A204.1 (cell line): ENCODE results near the gene OR52K1.
"Not testable (repeated sequence)": the region's sequence is repeated elsewhere in the genome, so short reads cannot be mapped to it uniquely, and the experiment has no call there.

Experiments
- FAIRE-seq: peaks from 2 replicates; lab custom pipeline; 2012; peaks lifted over from hg19 to GRCh38; lab: Jason Lieb, UNC

The OR52K1 gene

DNA sequence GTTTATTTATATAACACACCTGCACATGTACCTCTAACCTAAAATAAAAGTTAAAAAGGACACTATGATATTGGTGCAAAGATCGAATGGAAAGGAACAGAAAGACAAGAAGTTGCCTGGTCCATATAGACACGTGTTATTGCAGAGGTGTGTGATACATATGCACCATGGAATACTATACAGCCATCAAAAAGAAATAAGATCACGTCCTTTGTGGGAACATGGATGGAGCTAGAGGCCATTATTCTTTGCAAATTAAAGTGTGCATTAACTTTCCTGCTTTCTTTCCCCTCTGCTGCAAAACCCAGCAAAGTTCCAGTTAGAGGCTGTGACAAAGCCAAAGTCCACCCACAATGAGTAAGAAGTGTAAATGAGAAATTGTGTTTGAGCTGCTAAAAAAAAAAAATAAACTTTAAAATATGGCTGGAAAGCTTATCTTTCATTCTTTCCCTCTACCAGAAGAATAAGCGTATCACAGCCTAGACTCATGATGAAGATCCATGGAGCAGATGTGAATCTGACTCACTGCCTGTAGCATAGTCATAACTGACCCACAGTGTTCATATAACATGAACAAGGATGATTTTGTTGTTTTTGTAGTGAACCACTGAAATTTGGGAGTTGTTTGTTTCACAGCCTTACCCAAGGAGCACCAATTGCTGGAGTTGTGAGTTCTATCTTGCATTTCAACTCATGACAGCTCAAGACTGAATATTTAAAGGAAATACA lies 9.6 kb downstream of the OR52K1 start:
- FAIRE-seq, result no peak

DNA sequence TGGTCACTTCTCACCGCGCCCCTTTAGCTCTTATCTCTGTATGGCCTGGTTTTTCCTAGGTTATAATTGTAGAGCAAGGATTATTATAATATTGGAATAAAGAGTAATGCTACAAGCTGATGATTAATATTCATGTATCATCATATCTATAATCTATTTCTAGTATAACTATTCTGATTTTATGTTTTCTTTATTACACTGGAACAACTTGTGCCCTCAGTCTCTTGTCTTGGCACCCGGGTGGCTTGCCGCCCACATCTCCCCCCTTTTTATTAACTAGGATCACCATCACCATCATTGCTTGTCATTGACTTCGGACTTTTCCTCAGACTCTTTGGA lies 11.0 kb downstream of the OR52K1 start:
- FAIRE-seq, result no peak

DNA sequence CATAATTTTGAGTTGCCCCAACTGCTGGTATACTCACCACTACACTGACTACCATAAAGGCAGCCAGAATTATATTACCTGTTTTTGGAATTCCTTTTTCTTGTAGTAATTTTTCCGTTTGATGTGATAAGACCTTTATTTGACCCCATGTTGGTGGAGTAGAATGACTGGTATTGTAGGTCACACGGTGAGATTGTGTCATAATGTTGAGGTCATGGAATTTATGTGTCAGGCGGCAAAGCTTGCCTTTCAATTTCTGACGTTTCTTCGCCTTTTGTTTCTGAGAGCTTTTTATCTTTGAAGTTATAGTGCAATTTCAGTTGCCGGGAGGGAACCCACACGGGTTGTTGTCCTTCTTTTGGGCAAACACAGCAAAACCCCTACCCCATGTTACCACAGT lies 13.0 kb downstream of the OR52K1 start:
- no peak for FAIRE-seq

- FAIRE-seq, result no peak
These were observed 13.5 kb downstream of the OR52K1 start for GRCh38 chr11:4495986-4496385.

- no peak for FAIRE-seq
These were observed 14.3 kb downstream of the OR52K1 start for GRCh38 chr11:4496557-4497248.

GRCh38 chr11:4508886-4509285 lies 26.4 kb downstream of the OR52K1 start:
- FAIRE-seq, result no peak

DNA sequence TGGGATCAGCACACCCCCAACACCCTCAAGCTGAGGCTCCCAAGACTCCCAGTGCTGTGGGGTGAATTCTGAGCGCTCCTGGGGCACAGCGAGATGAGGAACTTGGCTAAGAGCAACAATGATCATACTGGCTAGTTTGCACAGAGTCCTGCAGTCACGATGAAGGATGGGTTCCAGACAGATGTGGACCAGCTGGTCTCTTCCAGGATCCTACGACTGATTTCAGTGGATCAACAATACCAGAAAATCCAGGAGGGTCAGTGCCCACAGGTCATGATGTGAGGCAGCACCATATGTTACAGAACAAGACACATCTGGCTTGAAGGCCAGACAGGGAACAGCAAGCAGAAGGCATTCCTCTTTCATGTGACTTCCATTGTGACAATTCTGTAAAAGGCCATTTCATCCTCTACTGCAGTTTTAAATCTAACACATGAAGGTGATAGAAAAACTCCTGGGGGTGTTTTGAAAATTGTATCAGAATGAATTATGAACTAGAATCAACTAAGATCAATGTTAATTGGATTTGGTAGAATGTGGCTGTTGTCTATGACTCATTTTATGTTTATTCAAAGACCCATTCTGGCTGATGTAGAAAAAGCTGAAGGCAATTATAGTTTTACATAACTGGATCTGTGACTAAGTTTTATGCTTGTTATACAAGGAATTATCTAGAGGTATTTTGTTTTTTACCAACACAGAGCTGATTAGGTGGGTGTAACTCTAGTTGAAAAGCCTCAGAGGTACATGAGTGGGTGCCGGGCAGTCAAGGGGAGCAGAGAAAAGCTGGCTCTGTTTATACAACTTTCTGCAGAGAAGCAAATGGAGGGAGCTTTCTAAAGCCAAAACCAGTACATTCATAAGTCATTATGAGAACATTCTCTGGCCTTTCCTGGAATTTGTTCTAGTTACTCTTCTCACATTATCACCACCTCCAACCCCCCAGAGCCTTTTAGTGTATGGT lies 29.1 kb downstream of the OR52K1 start:
- FAIRE-seq, result no peak

- FAIRE-seq, result no peak
These were observed 31.8 kb downstream of the OR52K1 start for GRCh38 chr11:4514196-4514595.

- no peak for FAIRE-seq
These were observed 39.9 kb downstream of the OR52K1 start for GRCh38 chr11:4522339-4522738.

- no peak for FAIRE-seq
These were observed 40.3 kb downstream of the OR52K1 start for GRCh38 chr11:4522752-4523151.

DNA sequence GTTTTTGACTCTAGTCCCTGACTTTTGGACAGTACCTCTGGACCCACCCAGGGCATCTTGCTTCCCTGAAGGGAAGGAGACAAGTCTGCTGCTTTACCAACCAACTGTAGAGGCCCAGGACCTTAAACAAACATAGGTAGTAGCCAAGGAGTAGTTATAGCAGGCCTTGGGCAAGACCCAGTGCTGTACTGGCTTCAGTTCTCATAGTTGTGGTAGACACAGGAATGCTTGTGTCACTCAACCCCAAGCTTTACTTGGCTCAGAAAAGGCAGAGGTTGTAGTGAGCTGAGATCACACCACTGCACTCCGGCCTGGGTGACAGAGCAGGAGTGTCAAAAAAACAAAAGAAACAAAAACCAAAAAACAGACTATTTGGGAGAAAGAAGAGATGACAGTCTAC lies 41.2 kb downstream of the OR52K1 start:
- FAIRE-seq, result no peak

DNA sequence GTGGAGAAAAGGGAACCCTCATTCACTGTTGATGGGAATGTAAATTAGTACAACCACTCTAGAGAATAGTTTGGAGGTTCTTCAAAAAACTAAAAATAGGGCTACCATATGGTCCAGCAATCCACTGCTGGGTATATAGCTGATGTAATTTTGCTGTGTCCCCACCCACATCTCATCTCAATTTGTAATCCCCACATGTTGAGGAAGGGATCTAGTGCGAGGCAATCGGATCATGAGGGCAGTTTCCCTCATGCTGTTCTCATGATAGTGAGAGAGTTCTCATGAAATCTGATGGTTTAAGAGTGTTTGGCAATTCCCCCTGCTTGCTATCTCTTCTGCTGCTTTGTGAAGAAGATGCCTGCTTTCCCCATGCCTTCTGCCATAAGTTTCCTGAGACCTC lies 45.5 kb downstream of the OR52K1 start:
- no peak for FAIRE-seq

GRCh38 chr11:4531686-4532085 lies 49.2 kb downstream of the OR52K1 start:
- not testable (repeated sequence) for FAIRE-seq

GRCh38 chr11:4539603-4540219 lies 57.3 kb downstream of the OR52K1 start:
- peak; percentile 83 for FAIRE-seq

DNA sequence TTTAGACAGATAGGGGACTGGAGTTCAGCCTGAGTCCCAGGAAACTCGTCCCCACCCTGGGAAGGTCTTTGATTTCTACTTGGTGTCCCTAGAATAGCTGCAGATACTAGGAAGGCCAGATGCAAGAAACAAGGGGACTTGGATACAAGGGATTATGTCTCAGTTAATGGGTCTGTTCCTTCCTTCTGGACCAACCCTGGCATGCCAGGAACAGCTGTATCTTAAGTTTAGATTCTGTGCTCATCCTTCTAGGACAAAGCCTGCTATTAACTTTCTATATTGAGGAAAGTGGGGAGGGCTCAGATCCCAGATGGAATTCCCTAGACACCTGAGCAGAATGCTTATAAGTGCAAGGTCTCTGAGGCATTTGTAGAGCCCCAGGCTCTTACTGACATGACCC lies 58.6 kb downstream of the OR52K1 start:
- FAIRE-seq, result no peak
